Left ventricle myocardium inferior (tissue), 1 donor: ENCODE data around the gene SLC66A1. TPM values are rescaled to one million over a fixed set of nuclear protein-coding genes. Genes with fewer than 3 reads are reported as not detected.

Experiments
- DNase-seq: peaks from one replicate; pipeline ENCODE4 v3.0.0-alpha.2; 2020
- H3K27ac ChIP-seq: fragments of 200-600 bp; replicated peaks from 2 replicates; pipeline ENCODE4 v1.8.0; 2021
- H3K27me3 ChIP-seq: fragments of 200-600 bp; 2 replicates; pipeline ENCODE4 v1.8.0; 2021; ENCODE audit warnings: low read depth
- H3K36me3 ChIP-seq: fragments of 200-600 bp; 2 replicates; pipeline ENCODE4 v1.8.0; 2021
- H3K4me1 ChIP-seq: fragments of 200-600 bp; 2 replicates; pipeline ENCODE4 v1.8.0; 2021
- H3K4me3 ChIP-seq: fragments of 200-600 bp; 2 replicates; pipeline ENCODE4 v1.8.0; 2021; ENCODE audit warnings: mild to moderate bottlenecking, moderate library complexity
- H3K9me3 ChIP-seq: fragments of 200-600 bp; replicated peaks from 2 replicates; pipeline ENCODE4 v1.8.0; 2021
- CTCF ChIP-seq: fragments of 200-600 bp; IDR thresholded peaks from 2 replicates; pipeline ENCODE4 v1.8.0; 2021; ENCODE audit warnings: antibody characterized with exemption, mild to moderate bottlenecking, borderline replicate concordance
- intact Hi-C: fragments of 100-400 bp; cut with micrococcal nuclease; formaldehyde crosslinking; loops from one replicate; pipeline ENCODE4 v1.11.0; 2022
- total RNA-seq: library from RNA; stranded (reverse); fragmentation: NEBNext Ultra II Directional; extraction: Animal tissue kit (Norgen Biotek cat#: 25700); gene quantifications from one replicate; pipeline ENCODE4 v1.2.1, GENCODE V29; 2021
- donor health status: DM: no; HTN: yes; CAD: no; lungs with severe emphysema.

SLC66A1 gene
- total RNA-seq, 1 donor from 2014 or later: 5.8 TPM

GRCh38 chr1:19337289-19337688 lies 25.2 kb downstream of the SLC66A1 start:
- no peak overlapping the region for H3K4me3 ChIP-seq
- H3K4me1 ChIP-seq: peaks cover 9% of the 10 kb centered on the region
- DNase-seq: no peak
- no peak overlapping the region for H3K27ac ChIP-seq
- no peaks in the 10 kb centered on the region for H3K27me3 ChIP-seq
- TF ChIP-seq CTCF: no peak
- peaks cover 33% of the 10 kb centered on the region for H3K36me3 ChIP-seq
- no peaks in the 10 kb centered on the region for H3K9me3 ChIP-seq
- intact Hi-C loops: no loop called here

GRCh38 chr1:19338323-19338762 lies 26.2 kb downstream of the SLC66A1 start:
- intact Hi-C loops: no loop called here
- H3K27me3 ChIP-seq: no peaks in the 10 kb centered on the region
- H3K4me1 ChIP-seq: peaks cover 12% of the 10 kb centered on the region
- no peak overlapping the region for H3K4me3 ChIP-seq
- no peak for TF ChIP-seq CTCF
- DNase-seq: no peak
- peaks cover 44% of the 10 kb centered on the region for H3K36me3 ChIP-seq
- H3K9me3 ChIP-seq: no peaks in the 10 kb centered on the region
- no peak overlapping the region for H3K27ac ChIP-seq

- Histone ChIP-seq H3K27me3 (no peaks in the 10 kb centered on the region), H3K27ac (no peak overlapping the region), H3K4me3 (no peak overlapping the region), H3K36me3 (peaks cover 54% of the 10 kb centered on the region), H3K4me1 (peaks cover 16% of the 10 kb centered on the region), H3K9me3 (no peaks in the 10 kb centered on the region)
- intact Hi-C loops: no loop called here
- DNase-seq: no peak
- no peak for TF ChIP-seq CTCF
These were observed 27.2 kb downstream of the SLC66A1 start for GRCh38 chr1:19339214-19339861.

- peaks cover 65% of the 10 kb centered on the region for H3K36me3 ChIP-seq
- peaks cover 22% of the 10 kb centered on the region for H3K4me1 ChIP-seq
- no peak overlapping the region for H3K27ac ChIP-seq
- no peak overlapping the region for H3K4me3 ChIP-seq
- intact Hi-C loops: no loop called here
- DNase-seq: no peak
- no peaks in the 10 kb centered on the region for H3K27me3 ChIP-seq
- H3K9me3 ChIP-seq: no peaks in the 10 kb centered on the region
- no peak for TF ChIP-seq CTCF
These were observed 28.3 kb downstream of the SLC66A1 start for GRCh38 chr1:19340387-19340937.

- no peak overlapping the region for H3K4me3 ChIP-seq
These were observed 29.3 kb downstream of the SLC66A1 start for GRCh38 chr1:19341201-19342061.

More at GRCh38 chr1:19341201-19342061, 29.3 kb downstream of the SLC66A1 start:
- peak; percentile 85 for TF ChIP-seq CTCF
- DNase-seq: peak; percentile 55
- intact Hi-C loops: no loop called here
- Histone ChIP-seq H3K9me3 (no peaks in the 10 kb centered on the region), H3K27ac (peak overlapping the region; percentile 44), H3K27me3 (no peaks in the 10 kb centered on the region), H3K4me1 (peaks cover 22% of the 10 kb centered on the region), H3K36me3 (peaks cover 70% of the 10 kb centered on the region)
